Natural killer cell (primary cell): Measurements from ENCODE around the gene TCF7L2. TPM values are rescaled to one million over a fixed set of nuclear protein-coding genes. Genes with fewer than 3 reads are reported as not detected.

Experiments
- ATAC-seq, 3 donors: fragments of 150-1000 bp in 2 of 3; fragments of 200-7000 bp in 1 of 3; cut with Tn5 transposase; 1 replicate in 1 of 3; 2 replicates in 2 of 3; pipeline ENCODE4 v1.10.0; 2021; ENCODE audit warnings: mild to moderate bottlenecking in 2 of 3, moderate library complexity in 2 of 3
- DNase-seq, 2 donors: peaks; one replicate each; pipeline versions ENCODE4 v3.0.0 to v3.0.0-alpha.2; 2013 to 2021; ENCODE audit warnings: mixed read lengths in 1 of 2
- H3K27ac ChIP-seq: one replicate; pipeline ENCODE4 v1.5.1; 2013; ENCODE audit warnings: mild to moderate bottlenecking, low read length
- H3K27me3 ChIP-seq: one replicate; pipeline ENCODE4 v1.6.1; 2013; ENCODE audit warnings: low read length; ENCODE audit not compliant: control insufficient read depth, insufficient read depth
- H3K36me3 ChIP-seq: one replicate; pipeline ENCODE4 v1.6.1; 2013; ENCODE audit warnings: low read length; ENCODE audit not compliant: control insufficient read depth, insufficient read depth
- H3K4me1 ChIP-seq: one replicate; pipeline ENCODE4 v1.6.1; 2013; ENCODE audit warnings: low read length; ENCODE audit not compliant: control insufficient read depth, insufficient read depth
- H3K4me3 ChIP-seq: one replicate; pipeline ENCODE4 v1.5.1; 2013; ENCODE audit warnings: low read length
- H3K9me3 ChIP-seq: one replicate; pipeline ENCODE4 v1.6.1; 2013; ENCODE audit warnings: low read length; ENCODE audit not compliant: control insufficient read depth, insufficient read depth
- H3K27ac Mint-ChIP-seq, 2 donors: one replicate each; pipeline ENCODE4 v1.8.0; 2022; ENCODE audit warnings: mild to moderate bottlenecking in 2 of 2, mixed read lengths in 2 of 2, moderate library complexity in 1 of 2
- H3K27me3 Mint-ChIP-seq, 2 donors: one replicate each; pipeline ENCODE4 v1.8.0; 2022; ENCODE audit warnings: low read depth in 2 of 2, mixed read lengths in 2 of 2
- H3K36me3 Mint-ChIP-seq: one replicate; pipeline ENCODE4 v1.8.0; 2022; ENCODE audit warnings: mixed read lengths
- H3K4me1 Mint-ChIP-seq, 2 donors: one replicate each; pipeline ENCODE4 v1.8.0; 2022; ENCODE audit warnings: mixed read lengths in 2 of 2
- H3K4me3 Mint-ChIP-seq: one replicate; pipeline ENCODE4 v1.8.0; 2022; ENCODE audit warnings: mild to moderate bottlenecking, moderate library complexity, mixed read lengths
- H3K9me3 Mint-ChIP-seq, 2 donors: one replicate each; pipeline ENCODE4 v1.8.0; 2022; ENCODE audit warnings: mixed read lengths in 2 of 2
- WGBS: methylation state at CpG from one replicate; pipeline ENCODE4 v1.1.7; 2013; ENCODE audit warnings: missing lambda C conversion rate; ENCODE audit not compliant: insufficient coverage; 5-methylcytosine and 5-hydroxymethylcytosine counted together
- intact Hi-C: fragments of 100-400 bp; cut with micrococcal nuclease; formaldehyde crosslinking; loops from one replicate; pipeline ENCODE4 v1.14.2; 2022
- total RNA-seq, 4 donors: library from RNA; stranded (reverse); fragments of 120-200 nt in 1 of 4; gene quantifications; one replicate each; pipeline versions ENCODE4 v1.2.3 to v1.2.4, GENCODE V29; 2013 to 2022
- TF ChIP-seq, protein P1 (sequence below): fragments of 200-600 bp; IDR thresholded peaks from one replicate; pipeline ENCODE4 v1.8.0; 2022; ENCODE audit warnings: antibody characterized with exemption

The TCF7L2 gene
- total RNA-seq, 3 donors from 2014 or later (not counting 1 experiment from before 2014, with no cell fraction given), result 10.4 to 32.7 (median 15.3) TPM

DNA sequence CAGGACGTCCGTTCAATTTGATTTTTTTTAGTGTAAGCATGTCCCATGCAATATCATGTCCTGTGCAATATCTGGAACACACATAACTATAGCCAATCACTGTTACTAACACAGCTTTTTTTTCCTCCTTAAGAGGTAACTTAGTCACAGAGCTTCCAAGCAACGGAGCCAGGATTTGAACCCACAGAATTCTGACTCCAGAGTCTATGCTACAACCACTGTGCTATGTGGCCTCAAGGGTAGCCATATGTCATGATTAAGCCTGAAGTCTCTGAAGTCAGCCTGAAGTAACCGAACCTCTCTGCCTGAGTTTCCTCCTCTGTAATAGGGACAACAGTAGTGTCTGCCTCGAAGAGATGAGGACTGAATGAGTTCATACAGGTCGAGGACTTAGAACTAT lies 42.2 kb upstream of the TCF7L2 start:
- H3K4me3 Mint-ChIP-seq, result no peak overlapping the region
- no peak for DNase-seq
- no peaks in the 10 kb centered on the region for H3K27me3 Mint-ChIP-seq
- no peak overlapping the region for H3K27ac Mint-ChIP-seq
- intact Hi-C loops, result no loop called here
- TF ChIP-seq, protein P1, sequence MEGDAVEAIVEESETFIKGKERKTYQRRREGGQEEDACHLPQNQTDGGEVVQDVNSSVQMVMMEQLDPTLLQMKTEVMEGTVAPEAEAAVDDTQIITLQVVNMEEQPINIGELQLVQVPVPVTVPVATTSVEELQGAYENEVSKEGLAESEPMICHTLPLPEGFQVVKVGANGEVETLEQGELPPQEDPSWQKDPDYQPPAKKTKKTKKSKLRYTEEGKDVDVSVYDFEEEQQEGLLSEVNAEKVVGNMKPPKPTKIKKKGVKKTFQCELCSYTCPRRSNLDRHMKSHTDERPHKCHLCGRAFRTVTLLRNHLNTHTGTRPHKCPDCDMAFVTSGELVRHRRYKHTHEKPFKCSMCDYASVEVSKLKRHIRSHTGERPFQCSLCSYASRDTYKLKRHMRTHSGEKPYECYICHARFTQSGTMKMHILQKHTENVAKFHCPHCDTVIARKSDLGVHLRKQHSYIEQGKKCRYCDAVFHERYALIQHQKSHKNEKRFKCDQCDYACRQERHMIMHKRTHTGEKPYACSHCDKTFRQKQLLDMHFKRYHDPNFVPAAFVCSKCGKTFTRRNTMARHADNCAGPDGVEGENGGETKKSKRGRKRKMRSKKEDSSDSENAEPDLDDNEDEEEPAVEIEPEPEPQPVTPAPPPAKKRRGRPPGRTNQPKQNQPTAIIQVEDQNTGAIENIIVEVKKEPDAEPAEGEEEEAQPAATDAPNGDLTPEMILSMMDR, result no peak
- WGBS, result 70% methylated on average over 6 of the region's 6 CpGs
- no peaks in the 10 kb centered on the region for H3K36me3 ChIP-seq
- ATAC-seq, result no peak
- no peak overlapping the region for H3K27ac ChIP-seq
- H3K4me1 Mint-ChIP-seq, result no peaks in the 10 kb centered on the region
- no peaks in the 10 kb centered on the region for H3K9me3 ChIP-seq
- H3K4me3 ChIP-seq, result no peak overlapping the region
- H3K4me1 ChIP-seq, result no peaks in the 10 kb centered on the region
- H3K9me3 Mint-ChIP-seq, result no peaks in the 10 kb centered on the region
- H3K36me3 Mint-ChIP-seq, result no peaks in the 10 kb centered on the region
- H3K27me3 ChIP-seq, result no peaks in the 10 kb centered on the region

DNA sequence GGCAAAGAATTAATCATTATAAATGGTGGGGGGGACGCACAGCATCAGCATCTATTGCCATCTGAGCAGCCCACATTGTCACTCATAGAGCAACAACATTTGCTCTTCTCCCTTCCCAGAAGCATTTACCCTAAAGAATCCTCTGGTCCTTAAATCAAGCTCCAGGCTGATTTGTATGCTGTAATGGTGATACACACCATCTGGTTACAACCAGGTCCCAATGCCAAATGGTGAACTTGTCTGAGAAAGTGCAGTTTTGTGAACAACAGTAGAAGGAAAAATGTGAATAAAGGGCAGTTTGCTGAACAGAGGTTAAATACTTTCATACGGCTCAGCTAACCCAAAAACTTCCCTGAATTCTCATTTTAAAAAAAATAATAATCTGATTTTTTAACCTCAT lies 38.8 kb upstream of the TCF7L2 start:
- ATAC-seq (no peak), DNase-seq (no peak)
- WGBS, result 100% methylated on average over 1 of the region's 2 CpGs
- Histone ChIP-seq H3K27me3 (no peaks in the 10 kb centered on the region), H3K4me3 (no peak overlapping the region), H3K36me3 (no peaks in the 10 kb centered on the region), H3K4me1 (no peaks in the 10 kb centered on the region), H3K27ac (no peak overlapping the region), H3K9me3 (no peaks in the 10 kb centered on the region)
- intact Hi-C loops, result no loop called here
- TF ChIP-seq, protein P1, result no peak
- no peak overlapping the region for H3K27ac Mint-ChIP-seq
- no peaks in the 10 kb centered on the region for H3K4me1 Mint-ChIP-seq
- H3K9me3 Mint-ChIP-seq, result no peaks in the 10 kb centered on the region
- H3K4me3 Mint-ChIP-seq, result no peak overlapping the region
- peaks cover 0 to 4% of the 10 kb centered on the region in 2 donors for H3K27me3 Mint-ChIP-seq
- H3K36me3 Mint-ChIP-seq, result no peaks in the 10 kb centered on the region

GRCh38 chr10:112912410-112912928 lies 37.6 kb upstream of the TCF7L2 start:
- no peak for DNase-seq
- no peaks in the 10 kb centered on the region for H3K36me3 ChIP-seq
- WGBS, result 92% methylated on average over 15 of the region's 15 CpGs
- no peaks in the 10 kb centered on the region for H3K36me3 Mint-ChIP-seq
- H3K4me1 ChIP-seq, result no peaks in the 10 kb centered on the region
- no peak overlapping the region for H3K4me3 Mint-ChIP-seq
- no peak overlapping the region for H3K4me3 ChIP-seq
- peaks cover 0 to 4% of the 10 kb centered on the region in 2 donors for H3K27me3 Mint-ChIP-seq
- no peak overlapping the region for H3K27ac Mint-ChIP-seq
- H3K4me1 Mint-ChIP-seq, result no peaks in the 10 kb centered on the region
- no peak overlapping the region for H3K27ac ChIP-seq
- ATAC-seq, result no peak
- TF ChIP-seq, protein P1, result no peak
- intact Hi-C loops, result no loop called here
- H3K27me3 ChIP-seq, result no peaks in the 10 kb centered on the region
- no peaks in the 10 kb centered on the region for H3K9me3 Mint-ChIP-seq
- no peaks in the 10 kb centered on the region for H3K9me3 ChIP-seq

- no peaks in the 10 kb centered on the region for H3K36me3 Mint-ChIP-seq
- 100% methylated on average over 1 of the region's 1 CpG for WGBS
- TF ChIP-seq, protein P1, result no peak
Measured at GRCh38 chr10:112913255-112913654, 36.8 kb upstream of the TCF7L2 start.

More at GRCh38 chr10:112913255-112913654, 36.8 kb upstream of the TCF7L2 start:
- Mint-ChIP-seq H3K27ac (no peak overlapping the region), H3K4me3 (no peak overlapping the region), H3K9me3 (no peaks in the 10 kb centered on the region), H3K4me1 (no peaks in the 10 kb centered on the region), H3K27me3 (peaks cover 0 to 4% of the 10 kb centered on the region in 2 donors)
- H3K9me3 ChIP-seq, result no peaks in the 10 kb centered on the region
- no peaks in the 10 kb centered on the region for H3K27me3 ChIP-seq
- H3K4me1 ChIP-seq, result no peaks in the 10 kb centered on the region
- no peaks in the 10 kb centered on the region for H3K36me3 ChIP-seq
- no peak for ATAC-seq
- DNase-seq, result no peak
- intact Hi-C loops, result no loop called here
- H3K4me3 ChIP-seq, result no peak overlapping the region
- H3K27ac ChIP-seq, result no peak overlapping the region
